TTC549 (cell line): ENCODE data around the gene NAT8L.
"Not testable (repeated sequence)": the region's sequence is repeated elsewhere in the genome, so short reads cannot be mapped to it uniquely, and the experiment has no call there.

Experiments used
- FAIRE-seq: peaks from 2 replicates; lab custom pipeline; 2012; peaks lifted over from hg19 to GRCh38; lab: Jason Lieb, UNC

Gene NAT8L

GRCh38 chr4:2059046-2059725, at the start of gene NAT8L:
Gene NAT8L (plus strand): TSS chr4:2059327. CDS start chr4:2059512, 185 bp downstream.
- no peak for FAIRE-seq

- no peak for FAIRE-seq
These were observed 49.4 kb upstream of the NAT8L start for GRCh38 chr4:2009651-2010233.

GRCh38 chr4:2011583-2011982, 47.5 kb upstream of the NAT8L start:
- FAIRE-seq = no peak

- FAIRE-seq = no peak
These were observed 44.1 kb upstream of the NAT8L start for GRCh38 chr4:2015008-2015407.

GRCh38 chr4:2021358-2022018, 37.6 kb upstream of the NAT8L start:
- not testable (repeated sequence) for FAIRE-seq

GRCh38 chr4:2024683-2025082, 34.4 kb upstream of the NAT8L start:
- FAIRE-seq = no peak

GRCh38 chr4:2025817-2026216, 33.3 kb upstream of the NAT8L start:
- no peak for FAIRE-seq

GRCh38 chr4:2027120-2027519, 32.0 kb upstream of the NAT8L start:
- not testable (repeated sequence) for FAIRE-seq

- not testable (repeated sequence) for FAIRE-seq
These were observed 28.0 kb upstream of the NAT8L start for GRCh38 chr4:2031161-2031560.

GRCh38 chr4:2036327-2036726, 22.8 kb upstream of the NAT8L start:
- no peak for FAIRE-seq

GRCh38 chr4:2036866-2037265, 22.3 kb upstream of the NAT8L start:
- FAIRE-seq = no peak

- FAIRE-seq = no peak
These were observed 18.5 kb upstream of the NAT8L start for GRCh38 chr4:2040391-2041238.

GRCh38 chr4:2041239-2042130, 17.6 kb upstream of the NAT8L start:
- FAIRE-seq = no peak

GRCh38 chr4:2042204-2042946, 16.8 kb upstream of the NAT8L start:
- FAIRE-seq = no peak

GRCh38 chr4:2042947-2043395, 16.2 kb upstream of the NAT8L start:
- no peak for FAIRE-seq

GRCh38 chr4:2043396-2044118, 15.6 kb upstream of the NAT8L start:
- no peak for FAIRE-seq

- FAIRE-seq = no peak
These were observed 15.0 kb upstream of the NAT8L start for GRCh38 chr4:2044119-2044485.

GRCh38 chr4:2044542-2045517, 14.3 kb upstream of the NAT8L start:
- no peak for FAIRE-seq

- FAIRE-seq = no peak
These were observed 13.6 kb upstream of the NAT8L start for GRCh38 chr4:2045518-2045951.
